ENCODE results near the gene GOLGA6L7. TPM values are rescaled to one million over a fixed set of nuclear protein-coding genes. Genes with fewer than 3 reads are reported as not detected.
A peak's percentile ranks its signal among the peaks of the same experiment; 100 is the strongest.
"Not testable (repeated sequence)": the region's sequence is repeated elsewhere in the genome, so short reads cannot be mapped to it uniquely, and the experiment has no call there.

GOLGA6L7 gene
- total RNA-seq, 6 experiments from 2014 or later: not detected

GRCh38 chr15:28890711-28891495, 42.5 kb upstream of the GOLGA6L7 start:
- Histone ChIP-seq H3K9me3 (no peaks in the 10 kb centered on the region), H3K4me3 (no peak overlapping the region), H3K4me1 (no peaks in the 10 kb centered on the region), H3K27ac (no peak overlapping the region), H3K27me3 (no peaks in the 10 kb centered on the region), H3K36me3 (no peaks in the 10 kb centered on the region)
- ATAC-seq (no peak), DNase-seq (no peak)
- intact Hi-C loops (cut with DNase I): no loop called here
- WGBS (ENCODE audit: insufficient coverage, low coverage, low lambda C conversion rate, missing lambda C conversion rate): 69% methylated on average over 14 of the region's 15 CpGs
- TF ChIP-seq POLR2A (IDR thresholded peaks at IDR 0.05): no peak
- TF ChIP-seq, protein P1, sequence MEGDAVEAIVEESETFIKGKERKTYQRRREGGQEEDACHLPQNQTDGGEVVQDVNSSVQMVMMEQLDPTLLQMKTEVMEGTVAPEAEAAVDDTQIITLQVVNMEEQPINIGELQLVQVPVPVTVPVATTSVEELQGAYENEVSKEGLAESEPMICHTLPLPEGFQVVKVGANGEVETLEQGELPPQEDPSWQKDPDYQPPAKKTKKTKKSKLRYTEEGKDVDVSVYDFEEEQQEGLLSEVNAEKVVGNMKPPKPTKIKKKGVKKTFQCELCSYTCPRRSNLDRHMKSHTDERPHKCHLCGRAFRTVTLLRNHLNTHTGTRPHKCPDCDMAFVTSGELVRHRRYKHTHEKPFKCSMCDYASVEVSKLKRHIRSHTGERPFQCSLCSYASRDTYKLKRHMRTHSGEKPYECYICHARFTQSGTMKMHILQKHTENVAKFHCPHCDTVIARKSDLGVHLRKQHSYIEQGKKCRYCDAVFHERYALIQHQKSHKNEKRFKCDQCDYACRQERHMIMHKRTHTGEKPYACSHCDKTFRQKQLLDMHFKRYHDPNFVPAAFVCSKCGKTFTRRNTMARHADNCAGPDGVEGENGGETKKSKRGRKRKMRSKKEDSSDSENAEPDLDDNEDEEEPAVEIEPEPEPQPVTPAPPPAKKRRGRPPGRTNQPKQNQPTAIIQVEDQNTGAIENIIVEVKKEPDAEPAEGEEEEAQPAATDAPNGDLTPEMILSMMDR (IDR thresholded peaks at IDR 0.05): no peak

- DNase-seq; intact Hi-C loops (cut with DNase I); H3K27ac ChIP-seq; H3K4me1 ChIP-seq; H3K9me3 ChIP-seq; ATAC-seq; H3K27me3 ChIP-seq; H3K4me3 ChIP-seq; H3K36me3 ChIP-seq: not testable (repeated sequence)
- WGBS (ENCODE audit: insufficient coverage, low coverage, low lambda C conversion rate, missing lambda C conversion rate): 61% methylated on average over 4 of the region's 4 CpGs
Measured at GRCh38 chr15:28890291-28890690, 41.8 kb upstream of the GOLGA6L7 start.

- H3K27me3 ChIP-seq; H3K27ac ChIP-seq; H3K36me3 ChIP-seq; H3K9me3 ChIP-seq; intact Hi-C loops (cut with DNase I); H3K4me1 ChIP-seq; ATAC-seq; H3K4me3 ChIP-seq: not testable (repeated sequence)
- DNase-seq: peak in 1 of 3 donors; percentile 23
- WGBS (ENCODE audit: insufficient coverage, low coverage, low lambda C conversion rate, missing lambda C conversion rate): 86% methylated on average over 6 of the region's 6 CpGs
Measured at GRCh38 chr15:28889871-28890270, 41.4 kb upstream of the GOLGA6L7 start.

DNA sequence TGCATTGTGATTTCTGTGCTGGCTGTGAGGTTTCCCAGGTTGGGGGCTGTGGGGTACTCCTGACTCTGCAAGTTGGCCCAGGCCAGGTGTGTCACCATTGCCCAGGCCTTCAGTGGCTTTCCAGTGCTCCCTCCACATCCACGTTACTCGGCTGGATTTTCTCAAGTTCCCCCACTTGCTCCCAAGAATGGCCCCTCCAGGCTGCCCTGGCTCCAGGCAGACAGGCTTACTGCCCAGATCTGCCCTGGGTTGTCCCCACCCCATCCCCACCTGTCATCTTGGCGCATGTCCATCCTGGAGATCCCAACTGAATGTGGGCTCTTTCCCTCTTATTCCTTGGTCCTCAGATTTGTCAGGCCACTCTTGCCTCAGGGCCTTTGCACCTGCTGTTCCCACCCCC, 40.9 kb upstream of the GOLGA6L7 start:
- Histone ChIP-seq H3K9me3 (no peaks in the 10 kb centered on the region), H3K27me3 (no peaks in the 10 kb centered on the region), H3K27ac (no peak overlapping the region), H3K36me3 (no peaks in the 10 kb centered on the region), H3K4me1 (no peaks in the 10 kb centered on the region), H3K4me3 (no peak overlapping the region)
- WGBS (ENCODE audit: insufficient coverage, low coverage, low lambda C conversion rate, missing lambda C conversion rate): no CpG with 5 or more reads among the region's 3 CpGs
- DNase-seq: peak in 1 of 3 donors; percentile 31
- no peak for TF ChIP-seq POLR2A (IDR thresholded peaks at IDR 0.05)
- TF ChIP-seq, protein P1 (IDR thresholded peaks at IDR 0.05): no peak
- ATAC-seq: no peak
- intact Hi-C loops (cut with DNase I): no loop called here

- ATAC-seq: no peak
- H3K27ac ChIP-seq: no peak overlapping the region
- no peak for TF ChIP-seq POLR2A (IDR thresholded peaks at IDR 0.05)
- TF ChIP-seq, protein P1 (IDR thresholded peaks at IDR 0.05): no peak
- H3K27me3 ChIP-seq: no peaks in the 10 kb centered on the region
- no peaks in the 10 kb centered on the region for H3K9me3 ChIP-seq
- H3K4me1 ChIP-seq: no peaks in the 10 kb centered on the region
- intact Hi-C loops (cut with DNase I): no loop called here
- 92% methylated on average over 2 of the region's 10 CpGs for WGBS (ENCODE audit: insufficient coverage, low coverage, low lambda C conversion rate, missing lambda C conversion rate)
- DNase-seq: peak in 1 of 3 donors; percentile 15
- H3K4me3 ChIP-seq: no peak overlapping the region
- no peaks in the 10 kb centered on the region for H3K36me3 ChIP-seq
Measured at GRCh38 chr15:28888900-28889299, 40.5 kb upstream of the GOLGA6L7 start.

Data from right lobe of liver (tissue), 6 donors.